HG03565 (cell line): ENCODE results near the gene PSMG2.
"Not testable (repeated sequence)": the region's sequence is repeated elsewhere in the genome, so short reads cannot be mapped to it uniquely, and the experiment has no call there.

Experiments
- ATAC-seq: cut with Tn5 transposase; IDR thresholded peaks from one replicate; pipeline ENCODE4 v1.9.1; 2021; ENCODE audit warnings: mild to moderate bottlenecking, moderate library complexity; ENCODE audit not compliant: unreplicated experiment

Gene PSMG2

GRCh38 chr18:12721495-12722275 lies 18.8 kb downstream of the PSMG2 start:
- ATAC-seq = no peak

- no peak for ATAC-seq
Observed at GRCh38 chr18:12722731-12723130, 19.9 kb downstream of the PSMG2 start.

- ATAC-seq = no peak
Observed at GRCh38 chr18:12726331-12726730, 23.5 kb downstream of the PSMG2 start.

GRCh38 chr18:12726774-12727550 lies 24.1 kb downstream of the PSMG2 start:
- no peak for ATAC-seq

- ATAC-seq = no peak
Observed at GRCh38 chr18:12737243-12737902, 34.5 kb downstream of the PSMG2 start.

GRCh38 chr18:12741351-12741750 lies 38.5 kb downstream of the PSMG2 start:
- no peak for ATAC-seq

GRCh38 chr18:12742453-12742852 lies 39.6 kb downstream of the PSMG2 start:
- ATAC-seq = no peak

GRCh38 chr18:12744103-12744502 lies 41.3 kb downstream of the PSMG2 start:
- no peak for ATAC-seq

GRCh38 chr18:12745095-12745795 lies 42.4 kb downstream of the PSMG2 start:
- ATAC-seq = no peak

GRCh38 chr18:12747530-12748315 lies 44.9 kb downstream of the PSMG2 start:
- ATAC-seq = no peak

GRCh38 chr18:12748671-12749070 lies 45.8 kb downstream of the PSMG2 start:
- no peak for ATAC-seq

GRCh38 chr18:12749121-12749520 lies 46.3 kb downstream of the PSMG2 start:
- ATAC-seq = no peak

GRCh38 chr18:12750076-12750714 lies 47.4 kb downstream of the PSMG2 start:
- ATAC-seq = no peak

- no peak for ATAC-seq
Observed at GRCh38 chr18:12750715-12751502, 48.1 kb downstream of the PSMG2 start.

- no peak for ATAC-seq
Observed at GRCh38 chr18:12751503-12751884, 48.7 kb downstream of the PSMG2 start.

- ATAC-seq = no peak
Observed at GRCh38 chr18:12751891-12752290, 49.0 kb downstream of the PSMG2 start.

- no peak for ATAC-seq
Observed at GRCh38 chr18:12754511-12754910, 51.7 kb downstream of the PSMG2 start.

- not testable (repeated sequence) for ATAC-seq
Observed at GRCh38 chr18:12755606-12756005, 52.8 kb downstream of the PSMG2 start.

- not testable (repeated sequence) for ATAC-seq
Observed at GRCh38 chr18:12756619-12757239, 53.9 kb downstream of the PSMG2 start.
